ENCODE results near the gene CELSR3.
A peak's percentile ranks its signal among the peaks of the same experiment; 100 is the strongest.

The CELSR3 gene

GRCh38 chr3:48655063-48655462 is 7.6 kb downstream of the CELSR3 start:
- Mint-ChIP-seq H3K36me3 (ENCODE audit: low read depth) (peaks cover 45% of the 10 kb centered on the region), H3K4me1 (peaks cover 41% of the 10 kb centered on the region), H3K27ac (no peak overlapping the region), H3K4me3 (peak overlapping the region; percentile 69), H3K9me3 (peaks cover 4% of the 10 kb centered on the region), H3K27me3 (ENCODE audit: low read depth, poor library complexity) (peaks cover 13% of the 10 kb centered on the region)
- TF ChIP-seq CTCF (IDR thresholded peaks at IDR 0.05) = no peak
- DNase-seq = no peak

DNA sequence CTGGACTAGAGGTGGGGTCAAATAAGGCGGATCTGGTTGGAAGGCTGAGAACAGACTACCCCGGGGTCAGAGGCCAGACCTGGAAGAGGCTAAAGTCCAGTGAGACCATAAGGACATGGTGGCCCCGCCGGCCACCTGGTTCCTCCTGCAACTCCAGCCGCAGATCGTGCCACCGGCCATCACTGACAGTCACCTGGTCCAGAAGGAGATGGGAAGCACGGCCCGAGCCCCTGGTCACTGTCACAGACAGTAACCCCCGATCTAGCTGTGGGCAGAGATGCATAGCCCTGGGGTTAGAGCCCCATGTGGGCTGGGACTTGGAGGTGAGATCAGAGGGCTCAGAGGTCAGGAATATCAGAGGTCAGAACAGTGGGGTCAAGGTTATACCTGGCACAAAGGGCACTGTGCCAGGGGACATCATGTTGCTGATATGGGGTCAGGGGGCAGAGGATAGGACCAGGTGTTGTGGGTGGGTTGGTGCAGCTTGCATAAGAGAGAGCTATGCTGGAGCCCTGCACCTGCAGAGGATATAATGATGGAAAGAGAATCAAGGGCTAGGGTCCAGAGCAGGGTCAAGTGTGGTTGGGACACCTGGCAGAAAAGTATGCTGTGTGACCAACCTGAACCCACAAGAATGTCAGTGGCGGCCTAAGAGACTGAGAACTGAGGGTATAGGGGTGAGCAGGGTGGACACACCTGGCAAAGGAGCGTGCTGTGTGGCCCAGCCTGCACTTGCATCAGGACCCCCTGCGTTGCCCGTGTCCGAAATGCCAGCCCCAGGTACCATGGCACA is 9.6 kb downstream of the CELSR3 start:
- H3K4me1 Mint-ChIP-seq = peaks cover 41% of the 10 kb centered on the region
- peaks cover 13% of the 10 kb centered on the region for H3K27me3 Mint-ChIP-seq (ENCODE audit: low read depth, poor library complexity)
- H3K27ac Mint-ChIP-seq = no peak overlapping the region
- H3K36me3 Mint-ChIP-seq (ENCODE audit: low read depth) = peaks cover 26% of the 10 kb centered on the region
- DNase-seq = no peak
- no peak for TF ChIP-seq CTCF (IDR thresholded peaks at IDR 0.05)
- H3K4me3 Mint-ChIP-seq = no peak overlapping the region
- H3K9me3 Mint-ChIP-seq = no peaks in the 10 kb centered on the region

- Mint-ChIP-seq H3K4me1 (peaks cover 41% of the 10 kb centered on the region), H3K36me3 (ENCODE audit: low read depth) (peaks cover 19% of the 10 kb centered on the region), H3K4me3 (no peak overlapping the region), H3K27ac (peak overlapping the region; percentile 88), H3K27me3 (ENCODE audit: low read depth, poor library complexity) (peaks cover 13% of the 10 kb centered on the region), H3K9me3 (no peaks in the 10 kb centered on the region)
- no peak for DNase-seq
- no peak for TF ChIP-seq CTCF (IDR thresholded peaks at IDR 0.05)
Measured at GRCh38 chr3:48651771-48652170, 10.9 kb downstream of the CELSR3 start.

GRCh38 chr3:48650723-48651122 is 12.0 kb downstream of the CELSR3 start:
- H3K27ac Mint-ChIP-seq = no peak overlapping the region
- no peaks in the 10 kb centered on the region for H3K9me3 Mint-ChIP-seq
- no peak for DNase-seq
- H3K4me1 Mint-ChIP-seq = peaks cover 41% of the 10 kb centered on the region
- TF ChIP-seq CTCF (IDR thresholded peaks at IDR 0.05) = no peak
- H3K36me3 Mint-ChIP-seq (ENCODE audit: low read depth) = peaks cover 19% of the 10 kb centered on the region
- H3K4me3 Mint-ChIP-seq = no peak overlapping the region
- H3K27me3 Mint-ChIP-seq (ENCODE audit: low read depth, poor library complexity) = peaks cover 13% of the 10 kb centered on the region

GRCh38 chr3:48648188-48648850 is 14.4 kb downstream of the CELSR3 start:
- H3K4me3 Mint-ChIP-seq = no peak overlapping the region
- H3K4me1 Mint-ChIP-seq = peaks cover 21% of the 10 kb centered on the region
- DNase-seq = no peak
- no peaks in the 10 kb centered on the region for H3K9me3 Mint-ChIP-seq
- H3K27me3 Mint-ChIP-seq (ENCODE audit: low read depth, poor library complexity) = peaks cover 1% of the 10 kb centered on the region
- H3K36me3 Mint-ChIP-seq (ENCODE audit: low read depth) = peaks cover 24% of the 10 kb centered on the region
- H3K27ac Mint-ChIP-seq = no peak overlapping the region
- no peak for TF ChIP-seq CTCF (IDR thresholded peaks at IDR 0.05)
